HG03060 (cell line): ENCODE measurements around the gene MAML3.

Source experiments
- ATAC-seq: cut with Tn5 transposase; IDR thresholded peaks from one replicate; pipeline ENCODE4 v1.9.1; 2021; ENCODE audit warnings: low read depth, moderate number of reproducible peaks; ENCODE audit not compliant: unreplicated experiment

Gene MAML3

GRCh38 chr4:140153718-140154571 is at the start of gene MAML3:
MAML3 (minus strand) TSS chr4:140154184; CDS start chr4:140153327, 857 bp downstream.
- no peak for ATAC-seq

DNA sequence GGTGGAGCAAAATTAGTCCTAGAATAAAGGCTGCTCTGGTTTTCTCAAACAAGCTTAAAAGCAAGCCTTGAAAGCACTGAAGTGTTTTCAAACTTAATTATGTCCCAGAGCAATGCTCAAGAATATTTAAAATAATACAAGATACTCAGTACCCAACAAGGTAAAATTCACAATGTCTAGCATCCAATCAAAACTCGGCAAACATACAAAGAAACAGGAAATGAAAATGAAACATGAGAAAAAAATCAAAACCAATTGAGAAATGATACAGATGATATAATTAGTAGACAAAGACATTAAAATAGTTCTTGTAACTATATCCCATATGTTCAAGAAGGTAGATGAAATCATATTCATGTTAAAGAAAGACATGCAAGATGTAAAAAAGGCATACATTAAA is 45.0 kb upstream of the MAML3 start:
- ATAC-seq, result no peak

- no peak for ATAC-seq
These were observed 41.8 kb upstream of the MAML3 start for GRCh38 chr4:140195806-140196205.

DNA sequence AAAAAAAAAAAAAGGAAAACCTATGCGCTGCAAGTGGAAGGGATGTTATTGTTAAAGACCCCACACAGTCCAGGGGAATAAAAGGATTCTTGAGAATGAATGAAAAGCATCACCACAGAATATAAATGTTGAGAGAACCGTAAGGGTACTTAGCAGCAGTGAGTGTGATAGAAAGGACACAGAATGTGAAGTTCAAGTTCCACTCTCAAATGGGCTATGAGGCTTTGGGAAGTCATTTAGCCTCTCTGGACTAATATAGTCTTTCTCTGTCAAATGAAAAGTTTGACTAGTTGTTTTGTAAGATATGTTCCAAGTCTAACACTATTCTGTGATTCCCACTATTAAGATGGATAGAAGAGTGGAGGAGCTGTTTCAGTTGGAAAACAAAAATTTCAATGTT is 35.8 kb upstream of the MAML3 start:
- ATAC-seq, result no peak

DNA sequence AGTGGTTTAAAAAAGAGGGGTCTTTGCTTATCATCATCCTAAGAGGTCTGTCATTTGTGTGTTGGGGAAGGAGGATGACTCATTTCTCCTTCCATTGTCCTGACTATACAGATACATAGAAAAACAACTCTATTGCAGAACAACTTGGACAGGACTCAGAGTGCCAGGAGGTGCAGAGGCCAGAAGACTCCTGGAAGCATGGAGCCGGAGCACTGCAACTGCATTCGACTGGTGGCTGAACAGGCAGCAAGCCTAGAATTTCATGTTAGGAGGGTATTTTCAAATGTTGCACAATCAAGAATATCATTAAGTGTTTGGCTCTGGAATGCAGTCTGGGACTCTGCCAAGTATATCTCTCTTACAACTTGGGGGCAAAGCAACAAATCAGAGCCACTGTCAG is 35.0 kb upstream of the MAML3 start:
- ATAC-seq, result no peak

GRCh38 chr4:140187316-140187695 is 33.3 kb upstream of the MAML3 start:
- no peak for ATAC-seq

GRCh38 chr4:140186651-140187315 is 32.8 kb upstream of the MAML3 start:
- ATAC-seq, result no peak

- no peak for ATAC-seq
These were observed 32.1 kb upstream of the MAML3 start for GRCh38 chr4:140186082-140186438.

- no peak for ATAC-seq
These were observed 31.6 kb upstream of the MAML3 start for GRCh38 chr4:140185412-140186081.

- no peak for ATAC-seq
These were observed 29.3 kb upstream of the MAML3 start for GRCh38 chr4:140183270-140183669.

GRCh38 chr4:140180577-140180976 is 26.6 kb upstream of the MAML3 start:
- ATAC-seq, result no peak

GRCh38 chr4:140176735-140177134 is 22.8 kb upstream of the MAML3 start:
- no peak for ATAC-seq

DNA sequence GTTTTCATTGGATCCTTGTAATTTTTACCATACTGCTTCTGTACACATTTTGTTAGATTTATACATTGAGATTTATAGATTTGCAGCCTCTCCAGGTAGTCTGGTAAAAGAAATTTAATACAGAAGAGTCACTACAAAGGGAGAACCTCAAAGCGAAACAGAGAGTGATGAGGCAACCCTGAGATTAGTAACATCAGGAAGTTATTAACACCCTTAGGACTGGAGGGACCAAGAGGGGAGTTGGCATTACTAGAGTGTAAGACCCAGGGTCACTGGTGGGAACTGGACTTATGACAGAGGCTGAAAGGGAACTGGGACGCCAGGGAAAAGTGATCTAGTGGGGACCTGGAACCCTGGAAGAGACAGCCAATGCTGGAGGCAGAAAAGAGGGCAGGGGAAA is 20.6 kb upstream of the MAML3 start:
- ATAC-seq, result no peak

DNA sequence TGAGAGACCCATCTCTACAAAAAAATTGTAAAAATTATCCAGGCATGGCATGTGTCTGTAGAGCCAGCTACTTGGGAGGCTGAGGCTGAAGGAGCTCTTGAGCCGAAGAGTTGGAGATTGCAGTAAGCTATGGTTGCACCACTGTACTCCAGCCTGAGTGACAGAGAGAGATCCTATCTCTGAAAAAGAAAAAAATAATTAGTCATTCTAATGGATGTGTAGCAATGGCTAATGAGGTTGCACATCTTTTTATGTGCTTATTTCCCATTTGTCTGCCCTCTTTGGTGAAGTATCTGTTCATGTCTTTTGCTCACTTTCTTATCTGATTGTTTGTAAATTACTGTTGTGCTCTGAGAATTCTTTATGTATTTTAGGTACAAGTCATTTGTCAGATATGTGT is 19.0 kb upstream of the MAML3 start:
- ATAC-seq, result no peak

DNA sequence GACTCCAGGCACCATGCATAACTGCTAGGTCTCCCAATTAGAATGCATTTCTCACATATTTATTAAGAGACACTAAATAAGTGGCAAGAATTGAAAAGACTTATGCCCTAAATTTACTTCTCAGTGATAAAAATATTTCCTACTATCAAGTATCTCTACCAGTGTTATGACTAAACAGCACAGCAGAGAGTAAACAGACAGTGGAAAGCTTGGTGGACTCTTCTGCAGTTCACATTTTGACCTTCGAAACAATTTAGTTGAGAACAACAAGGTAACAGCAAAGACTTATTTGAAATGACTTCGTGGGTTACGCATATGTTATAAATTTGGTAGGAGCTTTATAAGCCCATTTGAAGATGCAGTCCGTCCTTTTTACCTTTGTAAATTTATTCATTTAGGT is 16.3 kb upstream of the MAML3 start:
- ATAC-seq, result no peak

GRCh38 chr4:140168936-140169335 is 15.0 kb upstream of the MAML3 start:
- no peak for ATAC-seq

DNA sequence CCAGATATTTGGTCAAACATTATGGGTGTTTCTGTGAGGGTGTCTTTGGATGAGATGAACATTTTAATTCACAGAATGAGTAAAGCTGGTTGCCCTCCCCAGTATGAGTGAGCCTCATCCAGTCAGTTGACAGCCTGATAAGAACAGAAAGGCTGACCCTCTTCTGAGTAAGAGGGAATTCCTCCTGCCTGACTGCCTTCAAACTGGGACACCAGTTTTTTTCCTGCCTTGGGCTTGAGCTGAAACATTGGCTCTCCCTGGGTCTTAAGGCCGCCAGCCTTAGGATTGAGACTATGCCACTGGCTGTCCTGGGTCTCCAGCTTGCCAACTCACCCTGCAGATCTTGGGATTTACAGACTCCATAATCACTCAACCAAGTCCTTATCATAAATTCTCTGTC is 14.5 kb upstream of the MAML3 start:
- ATAC-seq, result no peak

DNA sequence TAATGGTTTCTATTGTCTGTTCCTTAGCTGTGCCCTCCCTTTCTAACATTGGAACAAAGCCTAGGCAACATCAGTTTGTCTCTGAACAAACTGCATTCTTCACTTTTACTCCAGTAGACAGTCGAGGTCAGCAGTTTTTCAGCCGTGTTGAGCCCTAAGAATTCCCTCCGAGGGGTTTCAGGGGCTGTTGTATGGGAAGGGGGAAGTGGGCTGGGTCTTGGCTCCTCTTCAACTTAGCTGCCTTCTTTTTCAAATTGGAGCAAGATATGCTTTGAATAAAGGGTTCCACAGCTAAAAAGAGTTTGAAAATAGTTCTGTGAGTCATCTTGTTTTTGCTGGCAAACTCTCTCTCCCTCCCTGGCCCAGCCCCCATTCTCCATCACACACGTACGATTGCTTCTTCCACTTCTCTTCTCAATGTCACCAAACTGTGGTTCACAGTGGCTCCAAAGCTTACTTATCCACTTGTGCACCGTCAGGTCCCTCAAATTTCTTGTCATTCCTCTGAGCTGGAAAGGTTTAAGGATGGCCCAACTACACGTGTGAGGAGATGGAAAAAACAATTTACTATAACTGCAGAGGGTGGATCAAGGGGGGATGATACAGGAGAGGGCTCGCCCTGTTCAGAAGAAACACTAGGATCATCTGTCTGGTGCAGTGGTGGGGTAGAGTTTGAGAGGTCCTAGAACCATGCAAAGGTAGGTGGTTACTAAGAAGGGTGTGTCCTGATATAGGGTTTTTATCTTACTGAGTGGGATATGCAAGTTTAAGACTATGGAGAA is 9.2 kb upstream of the MAML3 start:
- no peak for ATAC-seq

DNA sequence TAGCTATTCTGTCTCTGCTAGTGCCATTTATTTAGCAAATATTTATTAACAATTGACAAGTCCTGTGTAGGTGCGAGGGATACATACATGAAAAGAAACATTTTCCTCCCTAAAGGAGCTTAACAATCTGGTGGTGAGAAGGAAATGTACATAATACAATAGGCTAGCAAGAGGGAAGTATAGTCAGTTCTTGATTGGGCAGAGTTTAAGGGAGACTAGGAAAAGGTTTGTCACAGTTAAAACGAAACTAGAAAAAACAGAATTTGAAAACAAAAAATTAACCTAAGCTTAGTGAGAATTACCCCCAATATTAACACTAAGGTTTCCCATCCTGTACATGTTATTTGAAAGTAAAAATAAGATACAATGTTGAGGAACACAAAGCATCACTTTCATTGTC is 8.6 kb upstream of the MAML3 start:
- ATAC-seq, result no peak

- no peak for ATAC-seq
These were observed 4.5 kb upstream of the MAML3 start for GRCh38 chr4:140158365-140159030.
